IMR-90 (cell line): ENCODE measurements around the gene RAB14. TPM values are rescaled to one million over a fixed set of nuclear protein-coding genes. Genes with fewer than 3 reads are reported as not detected.

Experiments
- ATAC-seq: fragments of 200-7000 bp; cut with Tn5 transposase; 2 replicates; pipeline ENCODE4 v1.9.1; 2020; ENCODE audit warnings: low read depth, mild to moderate bottlenecking, moderate library complexity
- BruUV-seq: library from RNA; stranded (reverse); fragments of 400-500 nt; replicated peaks from 2 replicates; lab custom pipeline; 2021; lab: Mats Ljungman, UMichigan
- CTCF ChIA-PET: fragments of 300-600 bp; formaldehyde crosslinking; extraction: SDS; loops from one replicate; lab custom pipeline; 2021; ENCODE audit warnings: antibody characterized with exemption; lab: Yijun Ruan, JAX
- POLR2A ChIA-PET: fragments of 300-600 bp; sonication (Branson Sonifier 250); formaldehyde crosslinking; loops from one replicate; lab custom pipeline; 2022; ENCODE audit warnings: antibody characterized with exemption; ENCODE audit not compliant: unreplicated experiment; lab: Charles Lee
- DNase-seq: peaks from one replicate; pipeline ENCODE4 v3.0.0; 2013
- H2AFZ ChIP-seq: replicated peaks from 2 replicates; pipeline ENCODE3; 2013; ENCODE audit warnings: low read length, mild to moderate bottlenecking; ENCODE audit not compliant: poor library complexity
- H2AK5ac ChIP-seq: 2 replicates; pipeline ENCODE4 v1.6.1; 2013; ENCODE audit warnings: low read depth, low read length, inconsistent platforms
- H2AK9ac ChIP-seq: replicated peaks from 2 replicates; pipeline ENCODE3; 2013; ENCODE audit warnings: mild to moderate bottlenecking, low read depth, low read length, moderate library complexity; ENCODE audit not compliant: poor library complexity
- H2BK120ac ChIP-seq: 2 replicates; pipeline ENCODE4 v1.6.1; 2013; ENCODE audit warnings: low read depth, low read length, inconsistent platforms
- H2BK15ac ChIP-seq: 3 replicates; pipeline ENCODE4 v1.6.1; 2013; ENCODE audit warnings: low read depth, low read length, inconsistent platforms
- H2BK20ac ChIP-seq: 2 replicates; pipeline ENCODE4 v1.6.1; 2013; ENCODE audit warnings: low read depth, mild to moderate bottlenecking, inconsistent platforms, low read length, moderate library complexity
- H2BK5ac ChIP-seq: 2 replicates; pipeline ENCODE4 v1.6.1; 2013; ENCODE audit warnings: mild to moderate bottlenecking, low read depth, low read length, inconsistent platforms; ENCODE audit not compliant: poor library complexity, severe bottlenecking
- H3K14ac ChIP-seq: replicated peaks from 2 replicates; pipeline ENCODE4 v1.6.1; 2013; ENCODE audit warnings: low read depth, low read length, inconsistent platforms
- H3K18ac ChIP-seq: 2 replicates; pipeline ENCODE4 v1.6.1; 2013; ENCODE audit warnings: low read depth, low read length, control low read depth
- H3K23ac ChIP-seq: 2 replicates; pipeline ENCODE4 v1.6.1; 2013; ENCODE audit warnings: low read depth, low read length, inconsistent platforms
- H3K27ac ChIP-seq: 2 replicates; pipeline ENCODE4 v1.5.1; 2013; ENCODE audit warnings: mild to moderate bottlenecking, control low read depth, low read length; ENCODE audit not compliant: insufficient read depth
- H3K27me3 ChIP-seq: 2 replicates; pipeline ENCODE4 v1.6.1; 2013; ENCODE audit warnings: low read length; ENCODE audit not compliant: control insufficient read depth, insufficient read depth
- H3K36me3 ChIP-seq: 2 replicates; pipeline ENCODE4 v1.6.1; 2013; ENCODE audit warnings: low read length, mixed read lengths; ENCODE audit not compliant: control insufficient read depth, insufficient read depth
- H3K4ac ChIP-seq: 2 replicates; pipeline ENCODE4 v1.6.1; 2013; ENCODE audit warnings: low read depth, low read length, inconsistent platforms
- H3K4me1 ChIP-seq: 2 replicates; pipeline ENCODE4 v1.6.1; 2013; ENCODE audit warnings: low read length, mixed read lengths; ENCODE audit not compliant: control insufficient read depth, insufficient read depth
- H3K4me2 ChIP-seq: 2 replicates; pipeline ENCODE4 v1.6.1; 2013; ENCODE audit warnings: low read depth, mild to moderate bottlenecking, control low read depth, low read length, moderate library complexity
- H3K4me3 ChIP-seq: 2 replicates; pipeline ENCODE4 v1.5.1; 2013; ENCODE audit warnings: low read depth, mild to moderate bottlenecking, control low read depth, low read length, moderate library complexity; ENCODE audit not compliant: insufficient read depth
- H3K56ac ChIP-seq: 2 replicates; pipeline ENCODE4 v1.6.1; 2013; ENCODE audit warnings: low read length, inconsistent platforms; ENCODE audit not compliant: insufficient read depth; ENCODE audit errors: extremely low read depth
- H3K79me1 ChIP-seq, 2 experiments: 2 replicates each; pipeline ENCODE4 v1.6.1; 2013; ENCODE audit warnings: low read length in 2 of 2, inconsistent platforms in 1 of 2, low read depth in 1 of 2
- H3K9ac ChIP-seq: 2 replicates; pipeline ENCODE4 v1.6.1; 2013; ENCODE audit warnings: low read depth, low read length, control low read depth
- H3K9me1 ChIP-seq: 2 replicates; pipeline ENCODE4 v1.6.1; 2013; ENCODE audit warnings: low read length, inconsistent platforms; ENCODE audit not compliant: insufficient read depth
- H3K9me3 ChIP-seq: 2 replicates; pipeline ENCODE4 v1.6.1; 2013; ENCODE audit warnings: low read length; ENCODE audit not compliant: control insufficient read depth, insufficient read depth
- H4K20me1 ChIP-seq: 2 replicates; pipeline ENCODE4 v1.6.1; 2013; ENCODE audit warnings: low read length, inconsistent platforms; ENCODE audit not compliant: insufficient read depth
- H4K5ac ChIP-seq: 2 replicates; pipeline ENCODE4 v1.6.1; 2013; ENCODE audit warnings: mild to moderate bottlenecking, low read depth, low read length, control low read depth
- H4K8ac ChIP-seq, 2 experiments: 2 replicates each; pipeline ENCODE4 v1.6.1; 2013; ENCODE audit warnings: low read depth in 2 of 2, low read length in 2 of 2, control low read depth in 1 of 2, inconsistent platforms in 1 of 2
- H4K91ac ChIP-seq: 2 replicates; pipeline ENCODE4 v1.6.1; 2013; ENCODE audit warnings: low read depth, low read length, inconsistent platforms; ENCODE audit not compliant: insufficient read depth
- BHLHE40 ChIP-seq: fragments of 150-350 bp; IDR thresholded peaks from 2 replicates; pipeline ENCODE4 v1.6.1; 2016; ENCODE audit warnings: mild to moderate bottlenecking, low read depth, low read length
- CEBPB ChIP-seq: IDR thresholded peaks from 2 replicates; pipeline ENCODE4 v1.6.1; 2012; ENCODE audit warnings: low read depth, low read length, improper control_type of control experiment
- CHD1 ChIP-seq: IDR thresholded peaks from 2 replicates; pipeline ENCODE4 v1.6.1; 2012; ENCODE audit warnings: low read depth, low read length, improper control_type of control experiment
- CTCF ChIP-seq: conservative IDR thresholded peaks from 2 replicates; pipeline ENCODE4 v1.5.1; 2012; ENCODE audit warnings: mild to moderate bottlenecking, low read depth, low read length, improper control_type of control experiment
- ELK1 ChIP-seq: fragments of 150-350 bp; IDR thresholded peaks from 2 replicates; pipeline ENCODE4 v1.6.1; 2016; ENCODE audit warnings: low read depth, mild to moderate bottlenecking, low read length, moderate library complexity, borderline replicate concordance
- FOS ChIP-seq: fragments of 150-350 bp; IDR thresholded peaks from 2 replicates; pipeline ENCODE4 v1.6.1; 2016; ENCODE audit warnings: low read depth, low read length
- NFE2L2 ChIP-seq: fragments of 150-350 bp; IDR thresholded peaks from 2 replicates; pipeline ENCODE4 v1.6.1; 2016; ENCODE audit warnings: low read depth, mild to moderate bottlenecking, low read length
- RAD21 ChIP-seq: IDR thresholded peaks from 2 replicates; pipeline ENCODE4 v1.6.1; 2012; ENCODE audit warnings: low read length, improper control_type of control experiment
- RCOR1 ChIP-seq: IDR thresholded peaks from 2 replicates; pipeline ENCODE4 v1.6.1; 2012; ENCODE audit warnings: mild to moderate bottlenecking, low read length, improper control_type of control experiment; ENCODE audit not compliant: insufficient replicate concordance
- RFX5 ChIP-seq: IDR thresholded peaks from 2 replicates; pipeline ENCODE4 v1.8.0; 2012; ENCODE audit warnings: low read depth, mild to moderate bottlenecking, low read length, moderate library complexity
- SMC3 ChIP-seq: fragments of 150-350 bp; IDR thresholded peaks from 2 replicates; pipeline ENCODE4 v1.6.1; 2016; ENCODE audit warnings: low read depth, mild to moderate bottlenecking, antibody characterized with exemption, low read length, moderate library complexity
- USF2 ChIP-seq: fragments of 150-350 bp; IDR thresholded peaks from 2 replicates; pipeline ENCODE4 v1.6.1; 2017; ENCODE audit warnings: mild to moderate bottlenecking, antibody characterized with exemption, low read length, low read depth
- WGBS, 2 experiments: methylation state at CpG; one replicate each; pipeline versions ENCODE4 v1.1.5 to v1.1.7; 2013; ENCODE audit warnings: missing lambda C conversion rate in 2 of 2; ENCODE audit not compliant: insufficient read length in 1 of 2; ENCODE audit errors: extremely low coverage in 2 of 2; 5-methylcytosine and 5-hydroxymethylcytosine counted together
- dilution Hi-C: fragments of 300-500 bp; cut with HindIII; formaldehyde crosslinking; loops from one replicate; pipeline ENCODE4 v1.14.3; 2018; ENCODE audit warnings: low sequenced_read_pairs; ENCODE audit not compliant: unreplicated experiment
- in situ Hi-C: fragments of 300-500 bp; cut with MboI; formaldehyde crosslinking; loops from 3 replicates; pipeline ENCODE4 v1.14.3; 2019; ENCODE audit warnings: low sequenced_read_pairs, inconsistent platforms, mixed read lengths
- intact Hi-C: fragments of 100-400 bp; cut with micrococcal nuclease; formaldehyde crosslinking; loops from 2 replicates; pipeline ENCODE4 v1.10.0; 2022
- polyA plus RNA-seq, 3 experiments: library from polyadenylated mRNA; depleted of rRNA; stranded (reverse); fragments of >200 nt; gene quantifications; 2 replicates each; pipeline ENCODE4 v1.2.3, GENCODE V29; 2012; ENCODE audit warnings: low replicate concordance in 1 of 3
- total RNA-seq: library from RNA; depleted of rRNA; stranded (reverse); fragments of >200 nt; gene quantifications from 2 replicates; pipeline ENCODE4 v1.2.3, GENCODE V29; 2012

Gene RAB14
- total and polyA plus RNA-seq, 2 of the 4 experiments (the other 2 are of a cell fraction), result 20.1 to 29.3 TPM

- peaks cover 0 to 3% of the 10 kb centered on the region in 2 experiments; a peak in 1 of 4 replicates for H3K79me1 ChIP-seq
- no peak overlapping the region for H3K56ac ChIP-seq
- ChIA-PET POLR2A (no interaction called here), CTCF (interaction anchor here (0.7 to 1.4 kb wide), 6 partner anchors 10 to 192 kb away, joined by 3 to 8 read pairs (median 4); partner anchors contain the start of gene GSN)
- TF ChIP-seq ELK1, result no peak
- TF ChIP-seq FOS, result no peak
- peak; percentile 71 for TF ChIP-seq CTCF
- no peak for TF ChIP-seq CEBPB
- TF ChIP-seq SMC3, result peak; percentile 58
- no peak for TF ChIP-seq CHD1
- no peak for TF ChIP-seq RCOR1
- TF ChIP-seq USF2, result no peak
- no peak for TF ChIP-seq RFX5
- no peak for TF ChIP-seq BHLHE40
- TF ChIP-seq NFE2L2, result no peak
- peak; percentile 67 for TF ChIP-seq RAD21
- ATAC-seq (0 out of 2 replicates have a peak, but pooled peaks have one; percentile 63), DNase-seq (peak; percentile 61)
- H3K14ac ChIP-seq, result no peak overlapping the region
- no peak overlapping the region for H2BK5ac ChIP-seq
- H2AK9ac ChIP-seq, result no peak overlapping the region
- intact Hi-C loops, result loop anchor here (2.0 kb wide), 1 partner anchor 46 kb away; the partner anchor contains the start of gene GSN
- H2AK5ac ChIP-seq, result peak overlapping the region; percentile 77
- no peak overlapping the region for H3K27ac ChIP-seq
- peaks cover 5% of the 10 kb centered on the region; the same call in 1 of the 2 replicates for H3K9me1 ChIP-seq
- H3K36me3 ChIP-seq, result no peaks in the 10 kb centered on the region
- H3K4me1 ChIP-seq, result 0 out of 2 replicates have a peak, but pooled peaks cover 2% of the 10 kb centered on the region
- H3K27me3 ChIP-seq, result no peaks in the 10 kb centered on the region
- WGBS, 2 experiments, result 82 to 100% methylated on average over 1 to 5 of the region's 12 CpGs
- dilution Hi-C loops, result no loop called here
- H3K9ac ChIP-seq, result no peak overlapping the region
- H3K4me2 ChIP-seq, result no peak overlapping the region
- H2BK20ac ChIP-seq, result peak overlapping the region; percentile 21; the same call in 1 of the 2 replicates
- no peak overlapping the region for H3K23ac ChIP-seq
- peak overlapping the region; percentile 57; the same call in 1 of the 2 replicates for H3K4ac ChIP-seq
- in situ Hi-C loops, result no loop called here
- no peaks in the 10 kb centered on the region for H4K20me1 ChIP-seq
- BruUV-seq, result no TSS peak
- no peaks in the 10 kb centered on the region for H3K9me3 ChIP-seq
- H2AFZ ChIP-seq, result peak overlapping the region; percentile 17
- no peak overlapping the region for H3K18ac ChIP-seq
- no peak overlapping the region for H4K8ac ChIP-seq
- no peak overlapping the region for H4K91ac ChIP-seq
- no peak overlapping the region for H3K4me3 ChIP-seq
- H2BK120ac ChIP-seq, result 0 out of 2 replicates have a peak overlapping the region, but pooled peaks have one; percentile 11
- H4K5ac ChIP-seq, result no peak overlapping the region
- H2BK15ac ChIP-seq, result 0 out of 3 replicates have a peak overlapping the region, but pooled peaks have one; percentile 4
Observed at GRCh38 chr9:121222524-121223171, 21.0 kb upstream of the RAB14 start.
